HG02884 (cell line): ENCODE data around the gene LRRTM1.

Source experiments
- ATAC-seq: cut with Tn5 transposase; IDR thresholded peaks from one replicate; pipeline ENCODE4 v1.9.1; 2021; ENCODE audit warnings: mild to moderate bottlenecking, moderate library complexity; ENCODE audit not compliant: unreplicated experiment

Gene LRRTM1

GRCh38 chr2:80302314-80303005, 2.1 kb downstream of the LRRTM1 start:
- no peak for ATAC-seq

DNA sequence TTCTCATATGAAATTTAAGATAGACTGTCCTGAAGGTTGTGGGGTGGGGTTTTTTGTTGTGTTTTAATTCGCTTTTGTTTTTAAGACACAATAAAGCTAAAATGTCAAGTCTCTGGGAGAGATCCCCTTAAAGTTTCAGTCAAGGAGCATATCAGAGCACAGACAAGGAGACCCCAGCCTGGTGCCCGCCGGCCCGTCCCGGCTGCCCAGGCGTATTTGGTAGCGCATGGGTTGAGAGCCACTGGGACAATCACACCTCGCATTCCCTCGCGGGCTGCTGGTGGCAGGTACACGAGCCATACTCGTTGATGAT, 2.6 kb downstream of the LRRTM1 start:
- ATAC-seq = no peak

DNA sequence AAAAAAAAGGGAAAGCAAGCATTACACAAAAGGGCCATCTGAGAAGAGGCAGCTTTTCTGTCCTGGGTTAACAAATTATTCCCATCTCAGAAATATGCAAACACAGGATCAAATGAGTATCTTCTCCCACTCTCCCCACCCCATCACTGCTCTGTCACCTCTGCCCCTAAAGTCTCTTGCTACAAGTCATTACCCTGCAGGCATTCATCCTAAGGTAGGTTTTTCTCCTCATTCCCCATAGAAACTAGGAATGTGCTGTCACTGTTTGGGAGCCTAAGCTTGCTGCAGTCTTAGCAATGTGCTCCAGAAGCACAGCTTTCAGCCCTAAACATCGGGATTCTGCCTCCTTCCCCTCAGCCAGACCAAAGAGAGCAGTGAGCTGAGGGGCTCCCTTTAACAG, 3.6 kb downstream of the LRRTM1 start:
- no peak for ATAC-seq

DNA sequence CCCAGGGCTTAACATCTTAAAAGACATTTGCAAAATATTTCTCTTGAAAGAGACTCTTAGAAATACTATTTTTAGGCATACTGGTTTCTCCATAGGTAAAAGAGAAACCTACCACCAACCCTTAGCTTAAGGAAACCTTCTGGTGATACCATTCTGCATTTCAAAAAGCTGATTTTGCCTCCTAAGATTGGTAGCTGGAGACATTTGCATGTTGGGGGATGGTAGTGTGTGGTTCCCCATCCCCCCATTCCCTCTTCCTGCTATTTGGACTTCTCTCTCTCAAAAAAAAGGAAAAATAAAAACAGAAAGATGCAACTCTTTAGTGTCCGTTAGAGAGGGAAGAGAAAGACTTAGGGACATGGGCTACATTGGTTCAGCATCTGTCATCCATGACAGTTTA, 4.2 kb downstream of the LRRTM1 start:
- no peak for ATAC-seq

DNA sequence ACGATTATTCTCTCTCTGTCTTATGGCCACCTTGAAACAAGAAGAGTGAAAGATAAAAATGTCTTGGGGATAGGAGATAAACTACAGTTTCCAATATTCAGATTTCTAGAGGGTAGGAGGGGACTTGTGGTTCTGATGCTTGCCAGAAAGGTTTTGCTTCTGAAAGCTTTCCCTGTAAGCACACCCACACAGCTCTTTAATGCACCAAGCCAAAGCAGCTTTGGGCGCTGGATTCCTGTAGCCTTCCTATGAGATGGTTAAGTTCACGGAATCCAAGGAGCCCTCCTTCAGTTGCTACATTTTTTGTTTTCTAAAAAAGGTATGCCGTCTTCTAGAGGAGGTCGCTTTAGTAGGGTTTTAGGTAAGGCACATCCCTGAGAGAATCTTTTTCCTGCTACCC, 4.9 kb downstream of the LRRTM1 start:
- ATAC-seq = no peak

DNA sequence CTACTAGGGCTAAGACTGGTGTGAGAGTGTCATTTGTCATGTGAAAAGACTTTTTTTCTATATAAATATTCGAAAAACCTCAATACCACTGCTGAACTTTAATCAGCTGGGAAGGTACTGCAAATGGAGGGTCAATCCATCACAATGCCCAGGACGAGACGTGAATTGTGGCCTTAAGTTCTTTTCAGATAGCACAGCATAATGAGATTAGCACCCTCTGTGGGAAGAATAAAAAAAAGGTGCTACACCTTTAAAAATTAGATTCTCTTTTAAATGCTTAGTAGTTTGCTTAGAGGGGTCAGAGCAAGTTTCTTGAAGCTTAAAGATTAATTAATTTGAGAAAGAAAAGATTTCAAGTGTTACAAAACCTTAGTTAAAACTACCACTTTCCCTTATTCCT, 5.6 kb downstream of the LRRTM1 start:
- ATAC-seq = no peak

GRCh38 chr2:80293039-80293438, 11.5 kb downstream of the LRRTM1 start:
- ATAC-seq = no peak

GRCh38 chr2:80292474-80292873, 12.1 kb downstream of the LRRTM1 start:
- no peak for ATAC-seq

DNA sequence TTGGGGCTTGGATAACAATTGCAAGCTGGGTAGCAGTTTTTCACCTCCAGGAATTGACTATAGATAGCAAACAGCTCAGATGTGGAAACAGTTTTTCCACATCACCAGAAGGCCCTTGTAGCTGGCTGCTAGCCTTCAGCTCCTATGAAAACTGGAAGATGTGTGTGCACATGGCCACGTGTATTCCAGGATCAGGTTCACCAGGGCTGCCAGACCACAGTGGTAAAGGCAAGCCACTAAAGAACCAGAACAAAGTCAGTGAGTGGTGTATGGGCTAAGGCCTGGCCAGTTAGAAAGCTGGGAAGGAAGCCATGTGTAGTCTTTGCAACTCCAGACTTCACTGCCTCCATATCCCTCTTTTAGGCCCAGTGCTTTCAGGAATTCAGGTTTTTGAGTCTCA, 12.9 kb downstream of the LRRTM1 start:
- no peak for ATAC-seq

DNA sequence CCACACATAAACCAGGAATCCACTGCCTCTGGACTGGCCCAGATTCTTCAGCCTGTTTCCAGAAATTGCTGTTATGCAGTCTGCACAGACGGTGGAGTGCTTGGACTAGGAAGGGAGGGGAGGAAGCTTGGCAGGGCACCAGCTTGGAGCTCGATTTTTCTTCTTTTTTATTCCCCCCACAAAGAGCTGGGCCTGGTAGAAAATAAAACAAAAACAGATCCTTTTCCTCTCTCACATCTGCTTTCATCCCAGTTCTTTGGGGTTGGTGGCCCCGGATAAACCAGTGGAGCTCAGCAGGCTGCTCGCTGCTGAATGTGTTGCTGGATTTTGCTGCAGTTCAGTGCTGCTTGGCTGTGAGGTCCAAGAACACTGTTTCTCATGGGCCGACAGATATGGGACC, 16.0 kb downstream of the LRRTM1 start:
- ATAC-seq = no peak

DNA sequence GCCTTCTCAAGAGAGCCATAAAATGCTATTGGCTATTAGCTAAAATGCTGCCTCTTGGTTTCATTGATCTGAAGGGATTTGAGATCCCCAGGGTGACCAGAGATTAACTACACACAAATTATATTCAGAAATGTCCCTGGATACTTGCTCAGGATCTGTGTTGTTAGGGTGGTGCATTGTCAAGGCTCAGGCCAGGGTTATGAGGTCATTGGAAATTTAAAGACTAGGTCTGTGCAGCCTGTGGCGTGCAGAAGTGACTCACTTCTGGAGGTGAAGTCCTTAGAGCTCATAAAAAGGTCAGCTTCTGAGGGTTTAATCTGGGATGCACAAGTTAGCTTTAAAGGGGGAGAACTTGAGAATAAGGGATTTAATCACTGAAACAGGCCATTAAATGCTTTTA, 23.5 kb downstream of the LRRTM1 start:
- no peak for ATAC-seq

DNA sequence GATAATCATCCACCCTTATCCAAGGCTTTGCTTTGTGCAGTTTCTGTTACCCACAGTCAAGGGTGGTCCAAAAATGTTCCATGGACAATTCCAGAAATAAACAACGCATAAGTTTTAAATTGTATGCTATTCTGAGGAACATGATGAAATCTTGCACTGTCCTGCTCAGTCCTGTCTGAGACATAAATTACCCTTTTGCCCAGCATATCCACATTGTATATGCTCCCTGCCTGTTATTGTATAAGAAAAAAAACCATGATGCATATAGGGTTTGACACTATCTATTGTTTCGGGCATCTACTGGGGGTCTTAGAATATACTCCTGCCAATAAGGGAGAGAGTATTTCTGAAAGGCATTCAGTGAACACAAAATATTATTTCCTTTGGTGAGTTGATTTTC, 24.0 kb downstream of the LRRTM1 start:
- no peak for ATAC-seq

GRCh38 chr2:80269806-80270205, 34.7 kb downstream of the LRRTM1 start:
- ATAC-seq = no peak

DNA sequence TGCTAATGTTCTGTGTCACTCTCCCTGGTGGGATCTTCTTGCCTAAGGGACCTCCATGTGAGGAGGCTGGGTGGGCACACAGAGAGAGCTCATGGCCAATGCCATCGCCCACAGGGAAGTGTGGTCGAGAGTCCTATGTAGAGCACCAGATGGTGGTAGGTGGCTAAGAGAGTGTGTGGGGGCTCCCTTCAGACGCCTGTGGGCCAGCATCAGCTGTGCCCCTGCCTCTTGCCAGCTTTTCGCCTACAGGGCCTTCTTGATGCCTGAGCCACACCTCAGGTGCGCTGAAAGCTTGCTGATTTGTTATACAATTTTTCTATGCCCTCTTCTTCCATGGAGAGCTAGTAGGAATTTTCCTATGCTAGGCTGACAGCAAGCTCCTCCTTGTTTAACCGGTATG, 38.3 kb downstream of the LRRTM1 start:
- ATAC-seq = no peak

DNA sequence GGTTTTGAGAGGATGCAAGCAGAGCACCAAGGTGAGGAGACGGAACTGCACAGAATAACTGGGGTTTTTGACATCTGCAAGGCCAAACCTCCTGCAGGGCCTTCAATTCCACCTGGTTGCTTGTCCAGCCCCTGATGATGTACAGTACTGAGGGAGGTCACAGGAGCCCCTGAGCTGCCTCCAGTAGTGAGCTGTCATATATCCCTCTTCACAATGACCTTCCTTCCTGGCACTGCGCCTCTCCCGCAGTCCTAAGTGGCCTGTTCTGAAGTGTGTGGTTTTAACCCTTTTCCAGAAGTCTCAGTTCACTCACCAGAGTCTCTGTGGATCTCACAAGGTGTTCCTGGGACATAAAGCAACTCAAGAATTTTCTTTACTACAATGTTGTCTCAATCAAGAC, 45.3 kb downstream of the LRRTM1 start:
- no peak for ATAC-seq

- ATAC-seq = no peak
Measured at GRCh38 chr2:80258793-80259192, 45.8 kb downstream of the LRRTM1 start.

GRCh38 chr2:80258341-80258740, 46.2 kb downstream of the LRRTM1 start:
- no peak for ATAC-seq

DNA sequence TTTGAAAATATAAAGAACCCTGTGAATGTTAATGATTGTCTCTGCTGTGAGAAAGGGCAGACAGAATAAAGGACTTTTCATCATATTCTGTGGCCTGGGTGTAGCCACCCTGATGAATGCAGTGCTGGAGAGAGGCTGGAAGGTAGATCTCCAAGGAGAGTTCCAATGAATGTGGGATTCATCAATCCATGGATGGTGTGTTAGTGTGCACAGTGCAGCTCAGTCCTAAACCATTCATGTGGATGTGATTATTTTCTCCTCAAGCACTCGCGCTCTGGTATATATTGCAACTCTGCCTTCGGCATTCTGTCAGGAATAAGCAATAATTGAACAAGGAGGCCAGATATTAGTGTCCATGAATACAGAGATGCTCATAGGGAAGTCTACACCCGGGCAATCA, 47.1 kb downstream of the LRRTM1 start:
- no peak for ATAC-seq

- no peak for ATAC-seq
Measured at GRCh38 chr2:80256782-80257167, 47.8 kb downstream of the LRRTM1 start.

DNA sequence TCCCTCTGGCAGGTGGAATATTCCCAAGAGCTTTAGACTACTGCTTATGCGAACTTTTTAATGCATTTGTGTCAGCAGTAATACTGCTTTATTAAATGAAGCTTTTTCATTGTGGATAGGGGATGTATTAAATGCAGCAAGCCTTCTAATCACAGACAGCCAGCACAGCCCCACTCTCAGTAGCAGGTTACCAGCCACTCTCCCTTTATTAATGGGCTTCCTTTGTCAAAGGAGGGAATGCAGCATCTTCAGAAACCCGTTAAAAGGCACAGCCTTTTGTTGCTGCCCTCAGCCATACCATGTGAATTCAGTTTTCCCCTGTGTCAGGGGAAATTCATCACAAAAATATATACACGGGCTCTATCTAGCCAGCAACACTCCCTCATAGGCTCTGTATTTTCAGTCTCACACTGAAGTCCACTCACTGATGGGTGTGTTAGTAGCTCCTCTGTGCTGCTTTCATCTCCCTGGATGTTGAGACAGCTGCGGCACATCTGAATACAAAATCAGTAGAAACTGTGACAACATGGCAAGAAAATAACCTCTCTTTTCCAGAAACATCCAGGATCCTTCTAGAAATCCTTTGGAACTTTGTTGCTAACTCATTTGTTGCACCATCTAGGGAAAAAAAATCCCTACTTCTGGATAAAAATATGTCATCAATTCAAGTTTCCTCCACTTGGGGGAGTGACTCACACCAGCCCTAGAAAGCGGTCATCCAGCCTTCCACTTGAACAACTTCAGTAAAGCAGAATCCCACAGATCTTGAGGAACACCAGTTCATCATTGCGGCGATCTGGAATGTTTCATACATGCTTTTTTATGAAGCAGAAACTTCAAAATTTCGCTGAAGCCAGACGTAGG, 48.4 kb downstream of the LRRTM1 start:
- no peak for ATAC-seq

DNA sequence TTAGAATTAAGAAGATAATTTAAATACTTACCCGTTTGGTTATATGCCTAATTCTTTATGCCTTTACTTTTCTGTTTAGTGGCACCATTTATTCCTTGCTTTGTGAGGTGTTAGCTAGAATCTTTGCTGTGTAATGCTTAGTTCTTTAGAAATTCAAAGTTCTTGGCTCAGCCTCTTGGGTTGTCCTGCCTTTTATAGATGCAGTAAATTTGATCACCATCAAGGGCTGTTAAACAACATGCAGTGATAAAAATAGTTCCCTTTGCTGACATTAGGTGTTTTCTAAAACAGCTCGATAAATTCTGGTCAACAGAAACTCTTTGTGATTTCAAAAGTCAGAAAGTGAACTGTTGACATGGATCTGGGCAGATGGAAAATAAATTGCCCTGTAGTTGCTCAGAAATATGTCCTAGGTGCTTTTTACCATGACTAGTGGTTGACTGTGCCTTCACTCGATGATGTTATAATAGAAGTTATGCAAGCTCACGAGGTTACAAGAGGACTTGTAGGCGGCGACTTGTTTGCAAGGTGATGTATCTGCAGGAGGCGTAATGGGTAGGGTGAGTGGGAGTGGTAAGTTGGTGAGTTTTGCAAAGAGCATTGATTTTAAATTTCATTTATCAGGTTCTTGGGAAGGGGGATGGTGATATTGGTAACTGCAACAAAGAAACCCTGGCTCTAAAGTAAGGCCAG, 52.1 kb downstream of the LRRTM1 start:
- no peak for ATAC-seq
